Activated T-cell treated with anti-CD3 and anti-CD28 coated beads, Interleukin-2, amount 50 U/mL, for 72 hours (primary cell): Measurements from ENCODE around the gene IQCB1. TPM values are rescaled to one million over a fixed set of nuclear protein-coding genes. Genes with fewer than 3 reads are reported as not detected.

Experiments used
- ATAC-seq, 2 donors: fragments of 150-1000 bp; cut with Tn5 transposase; replicated peaks in 1 of 2; 2 replicates each; pipeline ENCODE4 v1.10.0; 2021; ENCODE audit warnings: moderate library complexity in 2 of 2, mild to moderate bottlenecking in 1 of 2
- DNase-seq, 2 donors: peaks; one replicate each; pipeline ENCODE4 v3.0.0; 2021 to 2022; ENCODE audit warnings: mixed read lengths in 1 of 2
- H3K27ac Mint-ChIP-seq: one replicate; pipeline ENCODE4 v1.8.0; 2022; ENCODE audit warnings: mild to moderate bottlenecking, moderate library complexity, mixed read lengths
- H3K27me3 Mint-ChIP-seq: one replicate; pipeline ENCODE4 v1.8.0; 2022; ENCODE audit warnings: low read depth, mixed read lengths
- H3K36me3 Mint-ChIP-seq, 2 donors: one replicate each; pipeline ENCODE4 v1.8.0; 2022; ENCODE audit warnings: mixed read lengths in 2 of 2, mild to moderate bottlenecking in 1 of 2; ENCODE audit not compliant: insufficient read depth in 2 of 2
- H3K4me1 Mint-ChIP-seq: one replicate; pipeline ENCODE4 v1.8.0; 2022; ENCODE audit warnings: low read depth, mixed read lengths
- H3K4me3 Mint-ChIP-seq, 2 donors: one replicate each; pipeline ENCODE4 v1.8.0; 2022; ENCODE audit warnings: mild to moderate bottlenecking in 2 of 2, mixed read lengths in 2 of 2, moderate library complexity in 2 of 2
- H3K9me3 Mint-ChIP-seq, 2 donors: one replicate each; pipeline ENCODE4 v1.8.0; 2022; ENCODE audit warnings: mixed read lengths in 2 of 2
- total RNA-seq, 2 donors: library from RNA; stranded (reverse); gene quantifications; one replicate each; pipeline ENCODE4 v1.2.3, GENCODE V29; 2022

Gene IQCB1
- total RNA-seq, 2 donors from 2014 or later: 42.2 to 58.6 TPM

DNA sequence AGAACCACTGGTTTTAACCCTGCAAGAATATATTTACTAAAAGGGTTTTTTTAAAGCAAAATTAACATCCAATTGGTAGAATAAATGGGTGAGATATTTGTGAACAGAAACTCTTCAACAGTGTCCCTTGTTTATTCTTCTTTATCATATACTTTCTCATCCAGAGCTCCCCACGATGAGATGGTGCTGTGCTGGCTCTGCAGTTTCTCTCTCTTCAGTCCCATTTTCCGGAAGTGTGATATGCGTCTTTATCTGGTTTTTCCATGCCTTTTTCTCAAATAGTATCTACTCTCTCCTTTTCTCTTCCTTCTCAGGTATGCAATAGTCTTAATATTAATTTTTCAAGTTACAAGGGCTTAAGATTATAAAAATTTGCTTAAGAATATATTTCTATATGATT lies 1.6 kb upstream of the IQCB1 start:
- Mint-ChIP-seq H3K4me1 (peaks cover 47% of the 10 kb centered on the region), H3K4me3 (peak overlapping the region; percentile 87 to 90), H3K27me3 (no peaks in the 10 kb centered on the region), H3K9me3 (no peaks in the 10 kb centered on the region), H3K27ac (peak overlapping the region; percentile 16), H3K36me3 (peaks cover 2 to 21% of the 10 kb centered on the region in 2 donors)
- DNase-seq: no peak
- no peak for ATAC-seq

GRCh38 chr3:121836064-121836463 lies 1.2 kb upstream of the IQCB1 start:
- H3K9me3 Mint-ChIP-seq: no peaks in the 10 kb centered on the region
- DNase-seq (no peak), ATAC-seq (no peak)
- peak overlapping the region; percentile 87 to 90 for H3K4me3 Mint-ChIP-seq
- H3K36me3 Mint-ChIP-seq: peaks cover 2 to 23% of the 10 kb centered on the region in 2 donors
- peak overlapping the region; percentile 87 for H3K27ac Mint-ChIP-seq
- no peaks in the 10 kb centered on the region for H3K27me3 Mint-ChIP-seq
- peaks cover 50% of the 10 kb centered on the region for H3K4me1 Mint-ChIP-seq

DNA sequence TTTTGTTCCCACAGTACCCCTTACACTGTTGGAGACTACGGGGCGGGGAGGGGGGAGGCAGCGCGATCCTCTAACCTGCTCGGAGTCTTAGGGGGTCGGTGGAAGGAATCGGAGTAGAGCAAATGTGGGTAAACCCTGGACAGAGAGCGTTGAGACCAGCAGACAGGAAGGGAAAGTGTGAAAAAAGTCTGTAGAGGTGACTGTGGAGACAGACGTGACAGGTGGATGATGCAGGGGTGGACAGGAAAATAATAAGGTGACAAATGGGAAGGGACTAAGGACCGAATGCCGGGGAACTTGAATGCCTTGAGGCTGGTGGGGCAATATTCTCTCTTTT lies 573 bp upstream of the IQCB1 start:
- no peaks in the 10 kb centered on the region for H3K27me3 Mint-ChIP-seq
- peak overlapping the region; percentile 87 to 90 for H3K4me3 Mint-ChIP-seq
- H3K36me3 Mint-ChIP-seq: peaks cover 2 to 27% of the 10 kb centered on the region in 2 donors
- peaks cover 57% of the 10 kb centered on the region for H3K4me1 Mint-ChIP-seq
- H3K9me3 Mint-ChIP-seq: no peaks in the 10 kb centered on the region
- ATAC-seq: peak in 1 of 2 donors; percentile 14
- peak overlapping the region; percentile 87 for H3K27ac Mint-ChIP-seq
- no peak for DNase-seq

GRCh38 chr3:121834157-121834670 lies 646 bp downstream of the IQCB1 start:
- H3K4me1 Mint-ChIP-seq: peaks cover 57% of the 10 kb centered on the region
- H3K27ac Mint-ChIP-seq: peak overlapping the region; percentile 72
- no peaks in the 10 kb centered on the region for H3K27me3 Mint-ChIP-seq
- DNase-seq (peak; percentile 1 to 8), ATAC-seq (no peak)
- H3K4me3 Mint-ChIP-seq: peak overlapping the region; percentile 87 to 90
- H3K36me3 Mint-ChIP-seq: peaks cover 4 to 27% of the 10 kb centered on the region in 2 donors
- H3K9me3 Mint-ChIP-seq: no peaks in the 10 kb centered on the region

DNA sequence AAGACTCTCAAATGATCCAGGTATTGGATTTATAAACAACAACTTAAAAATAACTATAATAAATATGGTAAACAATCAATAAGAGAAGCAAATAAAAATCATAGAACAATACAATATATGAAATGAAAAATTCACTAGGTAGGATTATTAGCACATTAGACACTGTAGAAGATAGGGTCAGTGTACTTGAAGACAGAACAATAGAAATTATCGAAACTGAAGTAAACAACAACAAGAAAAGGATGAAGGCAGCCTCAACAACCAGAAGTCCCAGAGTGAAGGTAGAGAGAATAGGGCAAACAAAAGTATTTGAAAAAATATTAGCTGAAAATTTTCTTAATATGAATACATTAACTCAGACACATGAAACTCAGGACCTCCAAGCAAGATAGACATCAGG lies 11.9 kb downstream of the IQCB1 start:
- Mint-ChIP-seq H3K27me3 (no peaks in the 10 kb centered on the region), H3K4me3 (no peak overlapping the region), H3K4me1 (no peaks in the 10 kb centered on the region), H3K27ac (peak overlapping the region; percentile 76), H3K9me3 (peaks cover 3 to 5% of the 10 kb centered on the region in 2 donors), H3K36me3 (peaks cover 26 to 74% of the 10 kb centered on the region in 2 donors)
- no peak for DNase-seq
- ATAC-seq: no peak

GRCh38 chr3:121821421-121822199 lies 13.2 kb downstream of the IQCB1 start:
- H3K4me3 Mint-ChIP-seq: no peak overlapping the region
- H3K36me3 Mint-ChIP-seq: peaks cover 33 to 74% of the 10 kb centered on the region in 2 donors
- no peak for DNase-seq

GRCh38 chr3:121819236-121819635 lies 15.6 kb downstream of the IQCB1 start:
- DNase-seq (no peak), ATAC-seq (no peak)
- peaks cover 4 to 13% of the 10 kb centered on the region in 2 donors for H3K9me3 Mint-ChIP-seq
- peaks cover 24% of the 10 kb centered on the region for H3K4me1 Mint-ChIP-seq
- no peak overlapping the region for H3K27ac Mint-ChIP-seq
- H3K4me3 Mint-ChIP-seq: no peak overlapping the region
- H3K36me3 Mint-ChIP-seq: peaks cover 39 to 64% of the 10 kb centered on the region in 2 donors
- no peaks in the 10 kb centered on the region for H3K27me3 Mint-ChIP-seq

More at GRCh38 chr3:121821421-121822199, 13.2 kb downstream of the IQCB1 start:
- Mint-ChIP-seq H3K27me3 (no peaks in the 10 kb centered on the region), H3K4me1 (peaks cover 5% of the 10 kb centered on the region), H3K9me3 (peaks cover 4 to 10% of the 10 kb centered on the region in 2 donors), H3K27ac (peak overlapping the region; percentile 35)
- ATAC-seq: no peak

DNA sequence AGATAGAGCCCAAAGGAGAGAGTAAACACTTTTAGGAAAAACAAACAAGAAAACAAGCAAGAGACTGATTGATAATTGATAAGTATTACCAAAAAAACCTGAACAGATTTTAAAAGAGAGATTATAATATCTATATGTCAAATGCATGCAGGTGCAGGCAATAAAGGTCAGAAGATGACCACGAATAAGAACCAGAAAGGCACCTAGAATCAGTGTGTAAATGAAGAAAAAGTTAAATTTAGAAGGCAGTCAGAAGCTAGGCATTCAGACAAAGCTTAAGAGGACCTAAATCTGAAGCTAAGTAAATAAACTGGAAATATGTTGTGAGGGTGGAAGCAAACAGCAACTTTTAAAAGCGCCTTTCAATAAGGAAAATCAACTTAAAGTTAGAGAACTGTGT lies 16.3 kb downstream of the IQCB1 start:
- Mint-ChIP-seq H3K36me3 (peaks cover 37 to 62% of the 10 kb centered on the region in 2 donors), H3K4me3 (no peak overlapping the region), H3K9me3 (peaks cover 4 to 13% of the 10 kb centered on the region in 2 donors), H3K4me1 (peaks cover 29% of the 10 kb centered on the region), H3K27me3 (no peaks in the 10 kb centered on the region), H3K27ac (no peak overlapping the region)
- DNase-seq: no peak
- ATAC-seq: no peak

- no peak overlapping the region for H3K4me3 Mint-ChIP-seq
- H3K27ac Mint-ChIP-seq: no peak overlapping the region
- H3K4me1 Mint-ChIP-seq: peaks cover 29% of the 10 kb centered on the region
- H3K9me3 Mint-ChIP-seq: peaks cover 1 to 7% of the 10 kb centered on the region in 2 donors
- ATAC-seq (no peak), DNase-seq (no peak)
- no peaks in the 10 kb centered on the region for H3K27me3 Mint-ChIP-seq
- H3K36me3 Mint-ChIP-seq: peaks cover 32 to 54% of the 10 kb centered on the region in 2 donors
Measured at GRCh38 chr3:121817753-121818152, 17.1 kb downstream of the IQCB1 start.

GRCh38 chr3:121809249-121809648 lies 25.6 kb downstream of the IQCB1 start:
- H3K4me1 Mint-ChIP-seq: peaks cover 5% of the 10 kb centered on the region
- H3K27me3 Mint-ChIP-seq: no peaks in the 10 kb centered on the region
- no peak for DNase-seq
- H3K27ac Mint-ChIP-seq: no peak overlapping the region
- no peak overlapping the region for H3K4me3 Mint-ChIP-seq
- H3K9me3 Mint-ChIP-seq: no peaks in the 10 kb centered on the region
- peak in 1 of 2 donors; percentile 54 for ATAC-seq
- peaks cover 10 to 35% of the 10 kb centered on the region in 2 donors for H3K36me3 Mint-ChIP-seq

DNA sequence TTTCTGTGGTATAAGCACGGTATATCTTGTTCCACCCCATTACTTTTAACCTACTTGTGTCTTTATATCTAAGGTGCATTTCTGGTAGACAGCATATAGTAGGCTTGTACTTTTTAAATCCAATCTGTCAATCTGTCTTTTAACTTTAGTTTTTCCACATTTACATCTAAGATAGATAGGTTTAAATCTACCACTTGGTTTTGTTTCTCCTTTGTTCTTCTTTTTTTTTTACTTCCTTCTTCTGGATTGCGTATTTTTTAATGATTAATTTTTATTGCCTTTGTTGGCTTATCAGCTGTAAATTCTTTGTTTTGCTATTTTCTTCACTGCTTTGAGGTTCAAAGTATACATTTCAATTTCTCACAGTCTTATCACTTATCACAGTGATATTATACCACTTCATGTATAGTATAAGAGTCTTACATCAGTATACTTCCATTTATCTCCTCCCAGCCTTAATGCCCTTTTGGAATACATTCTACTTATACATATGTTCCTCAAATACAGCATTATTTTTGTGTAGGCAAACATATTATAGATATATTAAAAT lies 31.0 kb downstream of the IQCB1 start:
- no peaks in the 10 kb centered on the region for H3K4me1 Mint-ChIP-seq
- peaks cover 8 to 31% of the 10 kb centered on the region in 2 donors for H3K36me3 Mint-ChIP-seq
- H3K4me3 Mint-ChIP-seq: no peak overlapping the region
- H3K9me3 Mint-ChIP-seq: no peaks in the 10 kb centered on the region
- H3K27ac Mint-ChIP-seq: peak overlapping the region; percentile 16
- no peak for ATAC-seq
- no peak for DNase-seq
- no peaks in the 10 kb centered on the region for H3K27me3 Mint-ChIP-seq

DNA sequence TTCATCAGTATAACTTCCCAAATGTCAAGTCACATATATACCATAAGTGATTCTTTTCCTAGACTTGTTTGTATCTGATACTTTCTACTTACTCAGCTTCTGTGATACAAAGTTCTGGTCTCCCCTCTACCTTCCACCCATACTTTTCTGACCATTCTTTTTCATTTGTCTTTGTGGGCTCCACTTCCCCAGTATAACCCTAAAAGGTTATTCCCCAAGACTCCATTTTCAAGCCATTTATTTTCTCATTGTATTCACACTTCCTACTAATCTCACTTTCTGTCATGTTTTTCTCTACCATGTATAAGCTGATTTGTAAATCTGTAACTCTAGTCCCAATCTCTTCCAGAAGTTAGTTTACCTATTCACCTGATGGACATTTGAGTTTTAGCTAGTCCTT lies 34.0 kb downstream of the IQCB1 start:
- no peaks in the 10 kb centered on the region for H3K27me3 Mint-ChIP-seq
- H3K4me3 Mint-ChIP-seq: no peak overlapping the region
- DNase-seq: no peak
- peaks cover 4 to 23% of the 10 kb centered on the region in 2 donors for H3K36me3 Mint-ChIP-seq
- peak overlapping the region; percentile 34 for H3K27ac Mint-ChIP-seq
- no peaks in the 10 kb centered on the region for H3K4me1 Mint-ChIP-seq
- no peak for ATAC-seq
- H3K9me3 Mint-ChIP-seq: no peaks in the 10 kb centered on the region

DNA sequence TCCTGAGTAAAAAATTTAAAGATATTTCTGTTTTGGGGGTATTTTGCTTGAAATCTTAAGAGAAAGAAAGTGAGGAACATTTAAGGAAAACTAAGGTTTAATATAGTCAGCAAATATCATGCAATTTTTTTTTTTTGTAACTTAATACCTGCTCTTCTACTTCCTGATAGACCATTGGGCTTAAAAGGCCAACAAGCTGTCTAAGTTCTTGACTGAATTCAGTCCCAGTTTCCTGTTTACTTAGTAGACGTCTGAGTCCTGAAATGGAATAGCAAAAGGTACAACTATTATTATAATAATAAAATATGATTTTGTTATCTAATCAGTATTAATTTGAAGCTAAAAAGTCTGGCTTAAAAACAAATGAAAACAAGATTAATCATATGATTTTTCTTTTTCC lies 37.9 kb downstream of the IQCB1 start:
- Mint-ChIP-seq H3K36me3 (peaks cover 0 to 9% of the 10 kb centered on the region in 2 donors), H3K9me3 (no peaks in the 10 kb centered on the region), H3K4me1 (no peaks in the 10 kb centered on the region), H3K4me3 (no peak overlapping the region), H3K27me3 (no peaks in the 10 kb centered on the region), H3K27ac (no peak overlapping the region)
- DNase-seq (no peak), ATAC-seq (no peak)
